Esophagus muscularis mucosa (tissue), 4 donors: ENCODE results near the gene SRA1.

ENCODE experiments used
- CTCF ChIP-seq, 3 experiments: fragments of 200-600 bp in 2 of 3; fragments of 450-650 bp in 1 of 3; sonication (generic) in 2 of 3; IDR thresholded peaks; one replicate each; pipeline ENCODE4 v1.5.1; 2017 to 2019; ENCODE audit warnings: antibody characterized with exemption in 3 of 3, mild to moderate bottlenecking in 2 of 3, moderate library complexity in 1 of 3
- EP300 ChIP-seq: sonication (generic); formaldehyde crosslinking; IDR thresholded peaks from one replicate; pipeline ENCODE4 v1.6.1; 2017; ENCODE audit warnings: antibody characterized with exemption
- POLR2A ChIP-seq: fragments of 450-650 bp; IDR thresholded peaks from one replicate; pipeline ENCODE4 v1.6.1; 2017; ENCODE audit warnings: antibody characterized with exemption, moderate library complexity, mild to moderate bottlenecking, low read depth
- POLR2AphosphoS5 ChIP-seq, 2 donors: sonication (generic); formaldehyde crosslinking; IDR thresholded peaks; one replicate each; pipeline ENCODE4 v1.6.1; 2017; ENCODE audit warnings: antibody characterized with exemption in 2 of 2

GRCh38 chr5:140595538-140596300, 38.4 kb upstream of the SRA1 start:
- TF ChIP-seq CTCF (IDR thresholded peaks at IDR 0.05) (no peak), EP300 (no peak), POLR2A (no peak), POLR2AphosphoS5 (IDR thresholded peaks at IDR 0.05) (no peak)
